Ishikawa (cell line): ENCODE measurements around the gene ABR.

Experiments used
- CEBPB ChIP-seq: IDR thresholded peaks from 2 replicates; pipeline ENCODE4 v1.6.1; 2012
- CREB1 ChIP-seq: IDR thresholded peaks from 2 replicates; pipeline ENCODE4 v1.6.1; 2012; ENCODE audit warnings: low read depth
- EGR1 ChIP-seq: IDR thresholded peaks from 2 replicates; pipeline ENCODE4 v1.6.1; 2012
- EP300 ChIP-seq: IDR thresholded peaks from 2 replicates; pipeline ENCODE4 v1.6.1; 2012; ENCODE audit warnings: borderline replicate concordance
- MAX ChIP-seq: IDR thresholded peaks from 2 replicates; pipeline ENCODE4 v1.6.1; 2012
- NFIC ChIP-seq: IDR thresholded peaks from 2 replicates; pipeline ENCODE4 v1.6.1; 2012
- TCF12 ChIP-seq: IDR thresholded peaks from 2 replicates; pipeline ENCODE4 v1.6.1; 2012; ENCODE audit warnings: low read depth
- TEAD4 ChIP-seq: IDR thresholded peaks from 2 replicates; pipeline ENCODE4 v1.6.1; 2012
- TF ChIP-seq, protein P1 (sequence below): IDR thresholded peaks from 2 replicates; pipeline ENCODE4 v1.6.1; 2012; ENCODE audit warnings: low read depth, mild to moderate bottlenecking

DNA sequence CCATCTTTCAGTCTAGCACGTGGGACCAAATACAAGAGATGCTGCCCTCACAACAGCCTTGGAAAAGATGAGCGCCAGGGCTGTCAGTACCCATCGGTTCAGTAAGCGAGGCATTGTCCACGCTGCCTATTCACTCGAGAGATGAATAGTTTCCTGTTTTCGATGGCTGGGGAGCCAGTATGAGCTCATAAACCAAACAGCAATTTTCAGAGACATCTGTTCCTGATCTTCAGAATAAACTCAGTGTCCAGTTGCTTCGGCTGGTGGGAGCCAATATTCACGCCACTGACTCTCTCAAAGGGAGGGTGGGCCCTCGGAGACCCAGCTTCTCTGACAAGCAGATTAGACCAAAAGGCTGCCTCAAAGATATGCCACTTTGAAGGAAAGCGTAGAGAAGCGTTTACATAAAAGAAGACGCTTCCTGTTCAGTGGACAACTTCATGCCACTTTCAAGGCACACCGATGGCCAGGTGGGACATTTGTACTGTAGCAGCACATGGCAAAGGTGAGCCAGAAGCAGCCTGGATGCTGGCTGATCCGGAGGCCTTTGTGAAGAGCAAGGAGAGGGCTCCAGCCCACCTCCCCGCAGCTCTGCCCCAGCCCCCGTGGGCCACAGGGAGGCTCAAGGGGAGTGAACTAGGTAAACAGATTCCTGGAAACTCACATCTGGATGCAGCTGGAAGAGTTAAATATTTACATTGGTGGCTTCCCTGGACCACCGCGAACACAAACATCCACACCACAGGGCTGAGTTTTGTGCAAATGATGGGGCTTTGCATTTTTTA lies 176.8 kb downstream of the ABR start:
- TF ChIP-seq EP300, result no peak
- TF ChIP-seq, protein P1, sequence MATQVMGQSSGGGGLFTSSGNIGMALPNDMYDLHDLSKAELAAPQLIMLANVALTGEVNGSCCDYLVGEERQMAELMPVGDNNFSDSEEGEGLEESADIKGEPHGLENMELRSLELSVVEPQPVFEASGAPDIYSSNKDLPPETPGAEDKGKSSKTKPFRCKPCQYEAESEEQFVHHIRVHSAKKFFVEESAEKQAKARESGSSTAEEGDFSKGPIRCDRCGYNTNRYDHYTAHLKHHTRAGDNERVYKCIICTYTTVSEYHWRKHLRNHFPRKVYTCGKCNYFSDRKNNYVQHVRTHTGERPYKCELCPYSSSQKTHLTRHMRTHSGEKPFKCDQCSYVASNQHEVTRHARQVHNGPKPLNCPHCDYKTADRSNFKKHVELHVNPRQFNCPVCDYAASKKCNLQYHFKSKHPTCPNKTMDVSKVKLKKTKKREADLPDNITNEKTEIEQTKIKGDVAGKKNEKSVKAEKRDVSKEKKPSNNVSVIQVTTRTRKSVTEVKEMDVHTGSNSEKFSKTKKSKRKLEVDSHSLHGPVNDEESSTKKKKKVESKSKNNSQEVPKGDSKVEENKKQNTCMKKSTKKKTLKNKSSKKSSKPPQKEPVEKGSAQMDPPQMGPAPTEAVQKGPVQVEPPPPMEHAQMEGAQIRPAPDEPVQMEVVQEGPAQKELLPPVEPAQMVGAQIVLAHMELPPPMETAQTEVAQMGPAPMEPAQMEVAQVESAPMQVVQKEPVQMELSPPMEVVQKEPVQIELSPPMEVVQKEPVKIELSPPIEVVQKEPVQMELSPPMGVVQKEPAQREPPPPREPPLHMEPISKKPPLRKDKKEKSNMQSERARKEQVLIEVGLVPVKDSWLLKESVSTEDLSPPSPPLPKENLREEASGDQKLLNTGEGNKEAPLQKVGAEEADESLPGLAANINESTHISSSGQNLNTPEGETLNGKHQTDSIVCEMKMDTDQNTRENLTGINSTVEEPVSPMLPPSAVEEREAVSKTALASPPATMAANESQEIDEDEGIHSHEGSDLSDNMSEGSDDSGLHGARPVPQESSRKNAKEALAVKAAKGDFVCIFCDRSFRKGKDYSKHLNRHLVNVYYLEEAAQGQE, result no peak
- TF ChIP-seq CEBPB, result no peak
- no peak for TF ChIP-seq TEAD4
- TF ChIP-seq MAX, result no peak
- no peak for TF ChIP-seq EGR1
- TF ChIP-seq CREB1, result no peak
- no peak for TF ChIP-seq NFIC
- TF ChIP-seq TCF12, result no peak
